Motor neuron (in vitro differentiated cells): ENCODE results near the gene FBXO34. TPM values are rescaled to one million over a fixed set of nuclear protein-coding genes. Genes with fewer than 3 reads are reported as not detected.
"Not testable (repeated sequence)": the region's sequence is repeated elsewhere in the genome, so short reads cannot be mapped to it uniquely, and the experiment has no call there.

ENCODE experiments used
- ATAC-seq, 8 experiments: fragments of 200-7000 bp; cut with Tn5 transposase; replicated peaks in 6 of 8; 2 replicates each; pipeline ENCODE4 v1.8.0; 2021; ENCODE audit warnings: mild to moderate bottlenecking in 8 of 8, moderate library complexity in 8 of 8
- H3K27ac ChIP-seq, 2 donors: fragments of 250-450 bp; sonication (Bioruptor Pico); 2 replicates each; pipeline ENCODE4 v1.9.0; 2021; ENCODE audit warnings: antibody characterized with exemption in 2 of 2, mild to moderate bottlenecking in 2 of 2, moderate library complexity in 1 of 2
- H3K4me1 ChIP-seq, 2 donors: fragments of 250-450 bp; sonication (Bioruptor Pico); replicated peaks in 1 of 2; 2 replicates each; pipeline ENCODE4 v1.6.1; 2021; ENCODE audit warnings: antibody characterized with exemption in 2 of 2, mild to moderate bottlenecking in 2 of 2, moderate library complexity in 1 of 2
- H3K4me3 ChIP-seq, 5 donors: fragments of 250-450 bp; sonication (Bioruptor Pico); 2 replicates each; pipeline ENCODE4 v1.9.0; 2021; ENCODE audit warnings: antibody characterized with exemption in 5 of 5, mild to moderate bottlenecking in 5 of 5, moderate library complexity in 4 of 5
- WGBS, 10 experiments: fragments of 450-650 bp; shearing (Covaris generic); methylation state at CpG; one replicate each; pipeline ENCODE4 v1.0.0; 2022; 5-methylcytosine and 5-hydroxymethylcytosine counted together
- in situ Hi-C, 9 experiments: fragments of 400-800 bp; cut with MboI; loops; one replicate each; pipeline ENCODE4 v1.15.0; 2021; ENCODE audit warnings: low sequenced_read_pairs in 9 of 9, low pct_unique_long_range_greater_than_20kb in 2 of 9; ENCODE audit not compliant: unreplicated experiment in 9 of 9
- total RNA-seq, 8 experiments: library from RNA; unstranded; fragments of 300-600 nt; gene quantifications; 2 replicates each; pipeline versions ENCODE4 v1.2.3 to v1.2.4, GENCODE V29; 2022

The FBXO34 gene
- total RNA-seq, 8 experiments from 2014 or later, result 14.1 to 31.9 (median 20.6) TPM

GRCh38 chr14:55370883-55371455, 99.7 kb downstream of the FBXO34 start:
- Histone ChIP-seq H3K4me3 (no peak overlapping the region), H3K27ac (no peak overlapping the region), H3K4me1 (no peaks in the 10 kb centered on the region)
- ATAC-seq, result no peak
- in situ Hi-C loops, result loop anchor here in 2 of 9 experiments (25.0 kb wide), 1 partner anchor 109 kb away; the partner anchor contains the start of gene FBXO34 (in 2 of the 2)
- 86 to 100% (median 98%) methylated on average over 1 to 5 of the region's 11 CpGs; no CpG with 5 or more reads in 2 of the 10 experiments for WGBS, 10 experiments

- ATAC-seq, result no peak
- H3K27ac ChIP-seq, result no peak overlapping the region
- H3K4me3 ChIP-seq, result no peak overlapping the region
- in situ Hi-C loops, result loop anchor here in 2 of 9 experiments (25.0 kb wide), 1 partner anchor 110 kb away; the partner anchor contains the start of gene FBXO34 (in 2 of the 2)
- 93 to 100% (median 100%) methylated on average over 1 of the region's 1 CpG; no CpG with 5 or more reads in 4 of the 10 experiments for WGBS, 10 experiments
- H3K4me1 ChIP-seq, result no peaks in the 10 kb centered on the region
These were observed 101.2 kb downstream of the FBXO34 start for GRCh38 chr14:55372423-55372822.

- whole genome bisulfite sequencing, 10 experiments, result 80 to 100% (median 93%) methylated on average over 1 to 7 of the region's 7 CpGs; no CpG with 5 or more reads in 4 of the 10 experiments
- no peak for ATAC-seq
These were observed 101.6 kb downstream of the FBXO34 start for GRCh38 chr14:55372825-55373224.

GRCh38 chr14:55373784-55374705, 102.8 kb downstream of the FBXO34 start:
- no peaks in the 10 kb centered on the region for H3K4me1 ChIP-seq
- no peak overlapping the region for H3K27ac ChIP-seq
- ATAC-seq, result no peak
- in situ Hi-C loops, result loop anchor here in 2 of 9 experiments (25.0 kb wide), 1 partner anchor 112 kb away; the partner anchor contains the start of gene FBXO34 (in 2 of the 2)
- H3K4me3 ChIP-seq, result no peak overlapping the region
- 63 to 92% (median 73%) methylated on average over 1 to 5 of the region's 5 CpGs for WGBS, 10 experiments

More at GRCh38 chr14:55372825-55373224, 101.6 kb downstream of the FBXO34 start:
- in situ Hi-C loops, result loop anchor here in 2 of 9 experiments (25.0 kb wide), 1 partner anchor 111 kb away; the partner anchor contains the start of gene FBXO34 (in 2 of the 2)
- H3K4me1 ChIP-seq, result no peaks in the 10 kb centered on the region
- H3K27ac ChIP-seq, result no peak overlapping the region
- no peak overlapping the region for H3K4me3 ChIP-seq

- Histone ChIP-seq H3K4me3 (no peak overlapping the region), H3K27ac (no peak overlapping the region), H3K4me1 (no peaks in the 10 kb centered on the region)
- no peak for ATAC-seq
- 82 to 100% (median 92%) methylated on average over 3 to 4 of the region's 4 CpGs; no CpG with 5 or more reads in 1 of the 10 experiments for WGBS, 10 experiments
- in situ Hi-C loops, result loop anchor here in 2 of 9 experiments (25.0 kb wide), 1 partner anchor 112 kb away; the partner anchor contains the start of gene FBXO34 (in 2 of the 2)
These were observed 103.5 kb downstream of the FBXO34 start for GRCh38 chr14:55374771-55375170.

- in situ Hi-C loops, result no loop called here
- no peak for ATAC-seq
These were observed 106.0 kb downstream of the FBXO34 start for GRCh38 chr14:55377236-55377635.

GRCh38 chr14:55381040-55381439, 109.8 kb downstream of the FBXO34 start:
- ATAC-seq, result no peak
- WGBS, 10 experiments, result 73 to 100% (median 79%) methylated on average over 1 to 5 of the region's 5 CpGs; no CpG with 5 or more reads in 3 of the 10 experiments
- Histone ChIP-seq H3K4me3 (no peak overlapping the region), H3K27ac (no peak overlapping the region), H3K4me1 (no peaks in the 10 kb centered on the region)
- in situ Hi-C loops, result no loop called here

More at GRCh38 chr14:55377236-55377635, 106.0 kb downstream of the FBXO34 start:
- no peak overlapping the region for H3K27ac ChIP-seq
- no peaks in the 10 kb centered on the region for H3K4me1 ChIP-seq
- no peak overlapping the region for H3K4me3 ChIP-seq
- WGBS, 10 experiments, result 78 to 100% (median 96%) methylated on average over 1 to 5 of the region's 5 CpGs; no CpG with 5 or more reads in 1 of the 10 experiments

GRCh38 chr14:55381561-55381960, 110.3 kb downstream of the FBXO34 start:
- in situ Hi-C loops, result no loop called here
- ATAC-seq, result no peak
- no peak overlapping the region for H3K27ac ChIP-seq
- WGBS, 10 experiments, result 63 to 100% (median 85%) methylated on average over 1 to 2 of the region's 2 CpGs
- no peak overlapping the region for H3K4me3 ChIP-seq
- H3K4me1 ChIP-seq, result no peaks in the 10 kb centered on the region

GRCh38 chr14:55382483-55382882, 111.3 kb downstream of the FBXO34 start:
- ATAC-seq, result no peak
- in situ Hi-C loops, result no loop called here
- Histone ChIP-seq H3K4me3 (no peak overlapping the region), H3K4me1 (no peaks in the 10 kb centered on the region), H3K27ac (no peak overlapping the region)
- WGBS, 10 experiments, result 87 to 100% (median 97%) methylated on average over 1 to 4 of the region's 4 CpGs; no CpG with 5 or more reads in 1 of the 10 experiments

- H3K27ac ChIP-seq, ATAC-seq, H3K4me1 ChIP-seq, H3K4me3 ChIP-seq, in situ Hi-C loops: not testable (repeated sequence)
- WGBS, 10 experiments, result 42 to 100% (median 88%) methylated on average over 2 to 8 of the region's 10 CpGs
These were observed 111.8 kb downstream of the FBXO34 start for GRCh38 chr14:55383056-55383466.

- in situ Hi-C loops, result no loop called here
- ATAC-seq, result no peak
These were observed 112.4 kb downstream of the FBXO34 start for GRCh38 chr14:55383541-55384140.

GRCh38 chr14:55384536-55384935, 113.3 kb downstream of the FBXO34 start:
- in situ Hi-C loops, result no loop called here

More at GRCh38 chr14:55383541-55384140, 112.4 kb downstream of the FBXO34 start:
- Histone ChIP-seq H3K27ac (no peak overlapping the region), H3K4me1 (no peaks in the 10 kb centered on the region), H3K4me3 (no peak overlapping the region)
- WGBS, 10 experiments, result 80 to 100% (median 97%) methylated on average over 1 to 5 of the region's 5 CpGs

More at GRCh38 chr14:55384536-55384935, 113.3 kb downstream of the FBXO34 start:
- no peaks in the 10 kb centered on the region for H3K4me1 ChIP-seq
- no peak overlapping the region for H3K4me3 ChIP-seq
- H3K27ac ChIP-seq, result no peak overlapping the region
- ATAC-seq, result no peak
- 52 to 100% (median 94%) methylated on average over 1 to 3 of the region's 3 CpGs; no CpG with 5 or more reads in 2 of the 10 experiments for WGBS, 10 experiments
